GM18909 (cell line): ENCODE results near the gene TMEM100.

Experiments used
- ATAC-seq: cut with Tn5 transposase; IDR thresholded peaks from one replicate; pipeline ENCODE4 v1.9.1; 2021; ENCODE audit warnings: mild to moderate bottlenecking; ENCODE audit not compliant: unreplicated experiment, poor library complexity

TMEM100 gene

DNA sequence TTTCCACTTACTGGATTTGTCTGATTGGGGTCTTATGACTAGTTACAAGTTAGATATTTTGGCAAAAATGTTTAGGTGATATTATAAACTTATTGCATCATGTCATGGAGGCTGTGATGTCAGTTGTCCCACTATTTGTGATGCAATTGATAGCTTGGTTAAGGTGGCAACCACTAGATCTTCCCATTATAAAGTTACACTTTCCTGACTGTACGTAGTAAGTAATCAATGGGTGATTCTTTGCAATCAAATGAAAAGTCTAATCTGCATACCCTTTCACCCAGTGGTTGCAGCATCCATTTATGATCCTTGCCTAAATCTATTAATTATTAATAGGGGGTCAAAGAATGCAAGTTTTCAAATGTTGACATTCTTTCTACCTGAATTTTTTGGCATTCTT is 23.8 kb upstream of the TMEM100 start:
- no peak for ATAC-seq

DNA sequence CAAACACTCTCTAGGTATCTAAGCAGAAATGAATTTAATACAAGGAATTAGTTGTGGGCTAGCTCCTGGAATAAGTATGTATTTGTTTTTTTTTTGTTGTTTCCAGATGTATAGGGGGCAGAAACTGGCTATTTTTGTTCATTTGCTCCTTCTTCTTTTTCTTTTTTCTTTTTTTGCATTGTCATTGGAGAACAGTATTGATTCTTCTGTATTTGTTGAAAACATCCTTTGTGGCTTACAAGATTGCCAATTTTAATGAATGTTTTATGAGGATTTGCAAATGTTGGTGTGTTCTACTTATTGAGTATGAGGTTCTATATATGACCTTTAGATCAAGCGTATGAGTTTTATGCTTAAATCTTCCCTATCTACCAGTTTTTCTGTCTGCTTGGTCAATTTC is 22.6 kb upstream of the TMEM100 start:
- no peak for ATAC-seq

DNA sequence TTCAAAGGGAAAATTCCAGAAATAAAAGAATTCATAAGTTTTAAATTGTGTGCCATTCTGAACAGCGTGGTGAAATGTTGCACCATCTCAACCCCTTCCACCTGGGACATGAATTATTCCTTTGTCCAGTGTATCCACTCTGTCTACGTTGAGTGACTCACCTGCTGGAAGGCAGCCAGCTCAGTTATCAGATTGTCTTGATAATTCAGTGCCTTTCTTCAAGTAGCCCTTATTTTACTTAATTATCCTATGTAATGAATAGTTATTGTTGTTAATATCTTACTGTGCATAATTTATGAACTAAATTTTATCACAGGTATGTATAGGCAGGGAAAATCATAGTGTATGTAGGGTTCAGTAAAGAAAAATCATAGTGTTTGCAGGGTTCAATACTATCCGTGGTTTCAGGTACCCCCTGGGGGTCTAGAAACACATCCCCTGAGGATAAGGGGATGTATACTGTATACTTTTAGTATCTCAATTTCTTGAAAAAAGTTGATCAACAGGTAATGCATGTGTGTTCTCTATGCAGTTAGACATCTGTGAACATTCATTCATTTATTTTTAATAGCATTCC is 20.5 kb upstream of the TMEM100 start:
- peak; percentile 38 for ATAC-seq

DNA sequence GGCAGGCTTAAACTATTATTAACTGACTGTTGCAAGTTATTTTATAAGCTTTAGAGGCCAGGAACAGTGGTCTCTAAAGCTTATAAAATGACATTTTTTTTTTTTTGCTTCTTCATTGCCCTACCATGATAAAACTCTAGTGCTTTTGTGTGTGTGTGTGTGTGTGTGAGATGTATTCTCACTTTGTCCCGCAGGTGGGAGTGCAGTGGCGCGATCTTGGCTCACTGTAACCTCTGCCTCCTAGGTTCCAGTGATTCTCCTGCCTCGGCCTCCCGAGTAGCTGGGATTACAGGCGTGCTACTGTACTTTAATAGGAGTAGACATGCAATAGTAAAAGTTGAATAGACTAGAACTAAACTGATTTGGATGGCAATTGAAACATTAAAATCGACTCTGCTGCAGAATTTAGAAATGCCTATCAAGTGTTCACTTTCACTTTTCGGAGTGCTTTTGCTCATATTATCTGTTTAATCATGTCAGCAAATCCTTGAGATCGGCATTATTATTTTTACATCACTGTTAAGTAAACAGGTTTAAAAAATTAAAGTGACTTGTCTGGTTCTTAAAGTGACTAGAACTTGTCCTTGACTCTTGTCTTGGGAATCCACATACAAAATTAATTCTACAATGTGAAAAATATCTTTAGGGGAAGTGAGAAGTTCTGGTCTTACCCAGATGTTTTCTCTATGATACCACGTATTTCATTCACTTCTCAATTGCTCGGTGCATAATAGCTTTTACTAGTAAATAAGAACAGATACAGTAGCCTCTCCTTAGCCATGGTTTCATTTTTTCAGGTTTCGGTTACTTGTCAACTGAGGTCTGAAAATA is 19.8 kb upstream of the TMEM100 start:
- peak; percentile 92 for ATAC-seq

DNA sequence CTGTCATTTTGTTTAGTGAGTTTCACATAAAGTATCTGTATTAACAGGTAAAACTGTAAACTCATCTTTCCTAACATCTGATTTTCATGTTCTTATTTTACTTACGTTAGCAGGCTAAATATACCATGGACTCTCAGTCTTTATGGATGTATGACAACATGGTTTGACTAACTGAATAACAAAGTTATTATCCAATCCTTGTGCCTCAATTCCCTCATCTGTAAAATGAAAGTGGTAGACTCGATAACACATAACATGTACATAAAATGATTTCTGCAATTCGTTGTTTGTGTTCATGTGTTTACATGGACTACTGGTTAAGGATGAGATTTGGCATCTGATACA is 18.7 kb upstream of the TMEM100 start:
- ATAC-seq: no peak

DNA sequence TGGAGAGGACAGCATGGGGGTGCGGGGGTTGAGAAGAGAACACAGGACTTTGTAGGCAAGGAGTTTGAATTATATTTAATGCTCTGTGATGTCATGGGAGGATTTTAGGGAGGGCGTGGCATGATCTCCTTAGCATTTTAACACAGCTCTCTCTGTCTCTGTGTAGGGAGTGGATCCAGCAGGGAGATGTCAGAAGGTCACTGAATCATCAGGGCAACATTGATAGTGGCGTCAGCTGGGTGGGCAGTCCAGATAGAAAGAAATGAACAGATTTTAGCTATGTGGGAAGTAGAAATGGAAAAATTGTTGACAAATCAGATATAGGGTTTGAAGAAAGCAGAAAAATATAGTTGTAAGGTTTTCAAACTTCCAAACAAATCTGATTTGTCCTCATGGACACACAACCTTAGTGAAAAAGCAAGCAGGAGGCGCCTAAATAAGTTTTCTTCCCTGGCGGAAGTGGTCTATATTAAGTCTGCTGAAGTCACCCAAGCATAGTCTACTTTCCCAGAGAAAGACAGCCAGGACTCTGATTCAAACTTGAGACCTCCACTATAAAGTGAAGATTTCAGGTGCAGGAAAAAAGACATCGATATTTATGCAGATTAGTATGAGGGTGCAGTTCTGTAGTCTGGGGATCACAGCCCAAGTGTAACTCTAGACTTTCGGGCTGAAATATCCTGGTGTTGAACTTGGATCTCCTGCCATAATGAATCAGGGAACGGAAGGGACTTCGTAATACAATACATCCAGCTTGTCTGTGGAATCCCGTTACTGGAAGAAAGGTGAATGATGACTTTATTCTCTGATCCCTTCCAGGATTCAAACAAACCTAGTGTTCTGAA is 18.1 kb upstream of the TMEM100 start:
- ATAC-seq: no peak

DNA sequence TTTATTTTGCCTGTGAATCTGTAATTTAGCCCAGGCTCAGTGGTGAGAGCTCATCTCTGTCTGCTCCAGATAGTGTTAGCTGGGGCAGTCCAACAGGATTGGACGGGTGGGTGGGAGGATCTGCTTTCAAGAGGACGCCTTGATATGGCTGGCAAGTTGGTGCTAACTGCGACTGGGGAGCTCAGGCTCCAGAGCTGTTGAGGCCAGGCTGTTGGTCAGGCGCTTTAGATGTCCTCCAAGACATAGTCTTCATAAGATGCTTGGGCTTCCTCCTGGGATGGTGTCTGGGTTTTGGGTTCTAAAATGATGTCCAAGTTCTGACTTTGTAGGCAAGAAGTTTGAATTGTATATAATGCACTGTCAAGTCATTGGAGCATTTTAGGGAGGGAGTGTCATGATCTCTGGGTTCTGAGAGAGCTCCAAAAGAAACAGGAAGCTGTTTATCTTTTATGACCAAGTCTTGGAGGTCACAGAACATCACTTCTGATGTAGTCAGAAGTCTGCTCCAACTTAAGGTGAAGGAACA is 15.4 kb upstream of the TMEM100 start:
- ATAC-seq: no peak

DNA sequence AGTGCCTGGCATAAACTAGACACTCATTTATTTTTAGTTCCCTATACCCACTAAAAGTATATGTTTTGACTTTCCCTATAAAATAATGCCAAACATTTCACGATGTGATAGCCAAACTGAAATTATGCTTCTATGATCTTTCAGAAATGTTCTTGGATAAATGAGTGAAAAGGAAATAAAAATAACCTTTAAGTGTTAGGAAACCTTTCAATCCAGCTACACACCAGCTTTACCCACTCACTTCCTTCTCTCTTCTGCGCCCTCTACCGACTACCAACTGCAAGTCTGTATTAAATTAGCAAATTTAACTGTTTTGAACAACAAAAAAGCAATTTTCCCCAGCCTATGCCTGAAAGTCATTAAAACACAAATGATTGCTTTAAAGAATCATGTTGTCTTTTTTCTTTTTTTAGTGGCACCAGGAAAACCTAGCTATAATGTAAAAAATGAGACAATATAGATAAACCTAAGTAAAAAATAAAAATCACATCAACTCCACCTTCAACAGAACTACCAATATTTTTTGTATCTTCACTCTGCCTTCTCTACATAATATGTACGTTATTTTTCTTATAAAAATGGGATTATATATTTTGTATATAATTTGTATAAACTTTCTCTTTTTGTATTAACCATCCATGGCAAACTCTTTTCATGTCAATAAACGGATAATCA is 13.2 kb upstream of the TMEM100 start:
- ATAC-seq: peak; percentile 50

DNA sequence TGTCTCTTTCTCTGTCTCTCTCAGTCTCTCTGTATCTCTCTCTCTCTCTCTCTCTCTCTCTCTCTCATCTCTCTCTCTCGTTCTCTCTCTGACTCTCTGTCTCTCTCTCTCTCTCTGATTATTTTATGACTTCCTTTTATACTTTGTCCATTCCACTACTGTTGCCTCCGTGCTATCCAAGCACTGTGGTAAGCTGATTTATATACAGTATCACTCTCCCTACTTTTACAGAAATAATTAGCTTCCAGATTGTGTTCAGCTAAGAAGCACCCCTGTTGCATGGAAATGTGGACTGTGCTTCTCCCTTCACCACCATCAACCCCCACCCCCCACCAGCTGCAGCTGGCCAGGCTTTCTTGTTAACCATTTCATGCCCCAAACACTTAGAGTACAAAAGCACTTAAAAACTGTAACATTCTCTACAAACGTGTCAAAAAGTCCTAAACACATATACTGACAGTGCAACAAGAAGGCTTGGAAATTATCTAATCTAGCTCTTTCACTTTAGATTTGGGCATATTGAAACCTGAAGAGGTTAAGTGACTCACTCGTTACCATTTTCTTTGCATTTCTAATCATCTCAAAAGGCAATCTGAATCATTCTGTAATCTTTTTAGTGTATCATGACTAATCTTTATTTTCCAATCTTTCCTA is 11.6 kb upstream of the TMEM100 start:
- ATAC-seq: no peak

DNA sequence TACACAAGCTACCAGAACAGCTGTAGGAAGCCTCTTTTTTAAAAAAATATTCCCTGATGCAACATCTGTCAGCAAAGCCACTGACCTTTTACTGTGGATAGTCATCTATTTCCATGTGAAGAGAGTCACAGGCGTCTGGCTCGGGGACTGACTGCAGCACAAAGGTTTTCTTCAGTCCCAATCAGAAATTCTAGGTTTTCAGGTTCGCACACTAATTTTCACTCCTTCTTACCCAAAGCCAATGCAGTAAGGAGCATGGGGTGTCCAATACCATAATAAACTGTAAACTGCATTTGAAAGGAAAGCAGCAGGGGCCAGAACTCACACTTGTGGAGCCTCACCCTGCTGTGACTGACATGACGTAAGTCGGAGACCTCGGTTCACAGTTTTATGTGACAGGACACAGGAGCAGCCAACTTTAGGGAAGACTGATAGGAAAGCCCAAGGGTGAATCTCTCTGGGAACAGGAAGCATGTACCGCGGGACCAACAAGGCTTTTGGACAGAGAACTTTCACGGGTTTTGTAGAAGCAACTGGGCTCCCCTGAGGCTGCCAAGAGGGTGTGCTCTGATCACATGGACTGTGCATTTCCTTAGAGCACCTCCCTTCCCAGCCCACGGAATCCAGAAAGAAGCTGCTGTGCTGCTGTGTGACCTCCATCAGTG is 9.1 kb upstream of the TMEM100 start:
- ATAC-seq: no peak

DNA sequence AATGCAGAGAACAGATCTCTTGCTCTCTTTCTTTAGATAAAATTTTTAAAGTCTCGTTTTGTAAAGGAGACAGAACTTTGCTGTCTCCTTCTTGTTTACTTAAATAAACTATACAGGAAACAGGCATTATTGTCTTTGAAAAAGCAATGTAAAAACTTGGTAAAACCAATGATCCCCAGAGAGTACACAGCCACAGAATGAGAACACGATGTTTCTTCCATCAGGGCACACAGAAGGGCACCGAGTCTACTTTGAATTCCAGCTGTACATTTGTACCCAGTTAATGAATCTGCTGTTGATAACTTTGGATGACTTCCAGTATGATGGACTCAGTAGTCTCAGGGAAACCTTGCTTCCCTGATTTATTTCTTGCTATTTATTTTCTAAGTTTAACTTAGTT is 8.1 kb upstream of the TMEM100 start:
- ATAC-seq: no peak

DNA sequence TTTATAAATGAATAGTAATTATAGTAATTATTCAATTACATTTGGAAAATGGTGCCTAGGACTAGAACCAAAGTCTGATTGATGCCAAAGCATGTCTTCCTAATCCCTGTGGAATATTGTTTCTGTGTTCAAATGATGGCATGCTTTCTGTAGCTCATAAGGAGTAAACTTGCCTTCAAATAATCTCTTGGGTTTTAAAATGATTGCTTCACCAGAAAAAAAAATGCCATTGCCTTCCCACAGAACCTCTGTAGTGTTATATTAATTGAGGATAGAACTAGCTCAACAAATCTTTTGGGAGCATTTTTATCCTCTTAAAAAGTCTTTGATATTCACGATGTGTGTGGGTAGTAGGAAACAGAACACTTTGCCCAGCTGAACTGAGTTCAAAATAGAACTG is 7.7 kb upstream of the TMEM100 start:
- no peak for ATAC-seq

DNA sequence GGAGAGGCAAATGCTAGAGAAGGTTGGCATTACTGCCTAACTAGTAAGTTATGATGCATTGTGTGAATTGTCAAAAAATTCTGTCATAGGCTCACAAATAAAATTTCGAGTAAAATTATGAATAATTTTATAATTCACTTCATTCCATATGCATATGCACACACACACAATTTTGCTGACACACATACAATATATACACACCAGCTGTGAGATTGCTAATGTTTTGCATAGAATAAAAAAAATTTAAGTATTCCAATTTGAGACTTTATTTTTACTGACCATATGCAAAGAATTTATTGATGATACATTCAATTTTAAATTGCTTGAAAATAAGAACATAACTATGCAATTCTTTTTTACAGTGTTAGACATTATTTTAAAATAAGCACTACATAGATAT is 6.8 kb upstream of the TMEM100 start:
- ATAC-seq: no peak

DNA sequence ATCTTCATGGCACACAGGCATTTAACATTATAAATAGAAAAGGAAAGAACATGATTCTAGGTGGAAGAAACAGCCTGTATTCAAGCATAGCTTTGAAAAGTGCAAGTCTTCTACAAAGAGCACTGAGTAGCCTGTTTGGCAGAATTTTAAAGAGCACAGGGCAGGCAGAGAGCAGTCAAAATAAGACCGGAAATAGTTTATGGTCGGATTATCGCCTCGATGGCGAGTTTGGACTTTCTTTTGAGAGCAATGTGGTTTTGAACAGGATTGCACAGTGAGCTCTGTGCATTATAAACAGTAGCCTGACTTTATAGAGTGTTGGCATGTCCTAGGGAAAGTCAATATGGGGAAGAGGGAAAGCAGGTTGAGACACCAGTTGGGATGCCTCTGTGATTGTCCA is 6.2 kb upstream of the TMEM100 start:
- ATAC-seq: no peak

DNA sequence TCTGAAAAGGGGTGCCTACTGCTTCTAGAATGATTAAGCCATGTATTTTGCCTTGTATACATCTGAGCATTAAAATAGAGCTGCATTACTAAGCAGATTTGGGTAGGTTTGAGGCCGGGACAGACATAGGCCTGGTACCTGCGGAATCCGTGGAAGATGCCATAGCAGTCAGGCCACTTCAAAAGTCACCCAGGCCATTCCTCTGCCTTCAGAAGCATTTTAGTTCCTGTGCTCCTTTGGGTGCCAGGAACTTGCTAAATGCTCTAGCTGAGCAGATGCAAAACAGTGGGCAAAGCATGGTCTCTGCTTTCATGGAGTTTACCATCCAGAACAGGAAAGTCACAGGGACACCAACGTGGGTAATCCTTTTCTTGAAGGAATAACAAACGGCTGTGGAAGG is 5.7 kb upstream of the TMEM100 start:
- no peak for ATAC-seq

DNA sequence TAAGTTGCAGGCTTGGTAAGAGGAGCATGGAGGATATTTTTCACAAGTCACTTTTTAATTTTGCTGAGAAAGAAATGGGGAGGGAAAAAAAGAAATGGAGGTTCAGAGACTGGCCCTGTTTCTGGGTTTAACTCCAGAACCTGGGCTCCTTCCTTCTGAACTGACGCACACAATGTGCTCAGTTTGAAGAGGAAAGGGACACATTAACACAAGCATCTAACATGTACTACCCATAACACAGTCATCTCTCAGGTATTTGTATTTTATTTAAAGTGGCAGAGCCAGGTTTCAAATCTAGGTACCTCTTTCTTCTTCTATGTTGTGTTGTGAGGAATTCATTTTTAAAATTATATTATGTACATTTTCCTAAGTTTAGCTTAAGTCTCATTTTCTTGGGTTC is 5.3 kb upstream of the TMEM100 start:
- ATAC-seq: no peak

DNA sequence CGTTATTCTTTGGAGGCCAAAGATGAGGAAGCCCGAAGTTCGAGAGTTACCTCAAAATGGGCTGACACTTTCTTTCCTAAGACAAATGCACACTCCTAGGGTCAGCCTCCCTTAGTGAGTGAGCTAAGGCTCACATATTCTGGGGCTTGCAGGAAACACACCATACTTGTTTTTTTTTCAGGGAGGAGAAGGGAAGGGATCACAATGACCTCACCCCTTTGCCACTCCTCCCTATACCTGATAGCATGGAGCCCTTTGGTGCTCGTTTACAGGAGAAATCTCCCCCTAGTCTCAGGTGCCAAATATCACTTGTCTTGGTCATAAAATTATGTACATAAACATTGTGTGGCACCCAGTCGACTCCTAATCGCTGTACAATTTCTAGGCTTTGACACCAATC is 4.6 kb upstream of the TMEM100 start:
- ATAC-seq: no peak

DNA sequence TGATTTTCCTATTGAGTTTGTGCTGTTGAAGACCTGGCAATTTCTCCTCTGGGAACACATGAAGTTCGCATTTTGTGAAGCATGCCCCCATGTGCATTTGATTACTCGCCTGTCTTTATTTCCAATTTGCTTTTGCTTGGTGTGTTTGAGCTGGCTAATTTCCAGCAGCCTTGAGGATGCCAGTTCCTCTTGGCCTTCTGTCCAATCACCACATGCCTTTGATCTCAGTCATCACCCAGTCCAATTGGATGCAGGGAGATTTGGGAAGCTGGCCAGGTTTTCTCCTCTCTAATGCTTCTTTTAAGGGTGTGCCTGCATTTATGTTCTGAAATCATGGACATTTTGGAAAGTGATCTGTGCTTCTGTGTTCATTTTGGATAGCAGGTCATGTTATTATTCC is 3.8 kb upstream of the TMEM100 start:
- ATAC-seq: no peak

DNA sequence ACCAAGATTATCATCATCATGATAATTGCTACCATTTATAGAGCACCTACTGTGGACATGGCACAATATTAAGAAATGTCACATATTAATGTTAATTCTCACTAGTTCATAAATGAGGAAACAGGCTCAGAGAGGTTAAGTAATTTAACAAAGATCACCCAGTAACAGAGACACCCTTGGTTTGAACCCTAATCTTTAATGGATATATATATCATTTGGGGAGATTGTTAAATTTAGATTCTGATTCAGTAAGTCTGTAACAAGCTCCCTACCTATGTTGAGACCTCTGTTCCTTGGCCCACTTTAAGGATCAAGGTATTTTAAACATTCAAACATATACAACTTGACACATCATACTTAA is 804 bp upstream of the TMEM100 start:
- ATAC-seq: no peak
